Mesendoderm (in vitro differentiated cells): ENCODE measurements around the gene RBFOX1.

Source experiments
- DNase-seq: peaks from one replicate; pipeline ENCODE4 v3.0.0; 2013
- H2AK5ac ChIP-seq: 2 replicates; pipeline ENCODE4 v1.6.1; 2013; ENCODE audit warnings: low read length, inconsistent platforms
- H2BK120ac ChIP-seq: 2 replicates; pipeline ENCODE4 v1.6.1; 2013; ENCODE audit warnings: low read depth, mild to moderate bottlenecking, low read length, moderate library complexity, mixed read lengths
- H2BK15ac ChIP-seq: replicated peaks from 2 replicates; pipeline ENCODE4 v1.6.1; 2013; ENCODE audit warnings: low read depth, mild to moderate bottlenecking, moderate library complexity
- H2BK5ac ChIP-seq: 2 replicates; pipeline ENCODE4 v1.6.1; 2013; ENCODE audit warnings: low read length, inconsistent platforms
- H3K18ac ChIP-seq: 2 replicates; pipeline ENCODE4 v1.6.1; 2013; ENCODE audit warnings: mild to moderate bottlenecking, low read length, mixed read lengths
- H3K23ac ChIP-seq: one replicate; pipeline ENCODE4 v1.6.1; 2013; ENCODE audit warnings: low read length
- H3K27ac ChIP-seq: 2 replicates; pipeline ENCODE4 v1.5.1; 2013; ENCODE audit warnings: low read depth, mild to moderate bottlenecking, inconsistent platforms, low read length, moderate library complexity
- H3K27me3 ChIP-seq: 2 replicates; pipeline ENCODE4 v1.6.1; 2013; ENCODE audit warnings: low read length, control low read depth, mild to moderate bottlenecking, inconsistent platforms; ENCODE audit not compliant: insufficient read depth, poor library complexity
- H3K36me3 ChIP-seq: 2 replicates; pipeline ENCODE4 v1.6.1; 2013; ENCODE audit warnings: low read length, inconsistent platforms; ENCODE audit not compliant: control insufficient read depth, insufficient read depth
- H3K4ac ChIP-seq: one replicate; pipeline ENCODE4 v1.6.1; 2013; ENCODE audit warnings: low read depth, mild to moderate bottlenecking, low read length, moderate library complexity
- H3K4me1 ChIP-seq: 2 replicates; pipeline ENCODE4 v1.6.1; 2013; ENCODE audit warnings: low read depth, low read length, inconsistent platforms; ENCODE audit not compliant: control insufficient read depth
- H3K4me2 ChIP-seq: 2 replicates; pipeline ENCODE4 v1.6.1; 2013; ENCODE audit warnings: low read length
- H3K4me3 ChIP-seq: 2 replicates; pipeline ENCODE4 v1.5.1; 2013; ENCODE audit warnings: mild to moderate bottlenecking, low read length
- H3K56ac ChIP-seq: one replicate; pipeline ENCODE4 v1.6.1; 2013; ENCODE audit warnings: low read length
- H3K79me1 ChIP-seq: 2 replicates; pipeline ENCODE4 v1.6.1; 2013; ENCODE audit warnings: low read length, inconsistent platforms
- H3K79me2 ChIP-seq: 2 replicates; pipeline ENCODE4 v1.6.1; 2013; ENCODE audit warnings: mild to moderate bottlenecking, low read length; ENCODE audit not compliant: control insufficient read depth, insufficient read depth
- H3K9ac ChIP-seq: 2 replicates; pipeline ENCODE4 v1.6.1; 2013; ENCODE audit warnings: low read length, inconsistent platforms
- H4K5ac ChIP-seq: one replicate; pipeline ENCODE4 v1.6.1; 2013; ENCODE audit warnings: low read length
- H4K8ac ChIP-seq: one replicate; pipeline ENCODE4 v1.6.1; 2013; ENCODE audit warnings: low read depth, mild to moderate bottlenecking, control low read depth, low read length, moderate library complexity
- WGBS: extraction: QIAGEN DNeasy Blood & Tissue Kit; methylation state at CpG from one replicate; pipeline ENCODE4 v1.1.7; 2013; ENCODE audit warnings: low lambda C conversion rate, missing lambda C conversion rate; ENCODE audit not compliant: insufficient coverage; ENCODE audit errors: extremely low coverage; 5-methylcytosine and 5-hydroxymethylcytosine counted together

RBFOX1 gene

DNA sequence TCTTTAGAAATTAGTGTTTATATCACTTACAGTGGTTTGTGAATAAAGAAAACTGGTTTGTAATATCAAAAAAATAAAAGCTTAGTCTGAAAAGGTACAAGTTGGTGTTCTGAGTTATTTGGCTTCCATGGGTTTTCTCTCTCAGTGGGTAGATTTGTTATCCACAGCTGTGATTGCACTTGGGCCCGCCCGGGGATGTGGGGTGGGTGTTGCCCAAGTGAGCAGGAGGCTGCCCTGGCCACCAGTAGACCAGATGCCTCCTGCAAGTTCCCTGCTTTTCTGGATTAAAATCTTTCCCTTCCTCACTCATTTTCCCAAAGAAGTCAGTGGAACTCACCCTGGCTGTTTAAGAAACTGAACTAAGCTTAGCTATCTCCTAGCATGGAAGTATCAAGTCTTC, 380.6 kb downstream of the RBFOX1 start:
- no peak for DNase-seq
- Histone ChIP-seq H3K4me2 (no peak overlapping the region), H3K36me3 (no peaks in the 10 kb centered on the region), H3K56ac (no peak overlapping the region), H3K27me3 (no peaks in the 10 kb centered on the region), H2BK5ac (no peak overlapping the region), H3K79me1 (no peaks in the 10 kb centered on the region), H3K79me2 (no peaks in the 10 kb centered on the region), H3K4ac (no peak overlapping the region), H4K8ac (no peak overlapping the region), H3K18ac (no peak overlapping the region), H4K5ac (no peak overlapping the region), H3K9ac (no peak overlapping the region), H2AK5ac (no peak overlapping the region), H3K23ac (no peak overlapping the region), H3K4me3 (no peak overlapping the region), H3K27ac (no peak overlapping the region), H2BK15ac (no peak overlapping the region), H2BK120ac (no peak overlapping the region), H3K4me1 (no peaks in the 10 kb centered on the region)
- WGBS = no CpG with 5 or more reads among the region's 2 CpGs

DNA sequence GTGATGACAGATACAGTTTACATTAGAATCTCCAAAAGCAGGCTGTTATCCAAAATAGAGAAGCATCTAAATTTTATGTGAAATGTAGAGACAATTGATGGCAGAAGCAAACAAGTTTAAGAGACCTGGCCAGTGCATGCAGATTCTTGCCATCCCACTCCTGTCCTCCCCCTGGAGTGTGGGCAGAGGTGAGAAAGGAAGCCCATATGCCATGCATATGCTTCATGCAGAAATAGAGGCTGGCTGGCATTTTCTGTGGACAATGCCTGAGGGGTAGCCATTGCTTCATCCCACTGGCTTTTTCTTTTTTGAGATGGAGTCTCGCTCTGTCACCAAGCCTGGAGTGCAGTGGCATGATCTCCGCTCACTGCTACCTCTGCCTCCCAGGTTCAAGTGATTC, 382.1 kb downstream of the RBFOX1 start:
- Histone ChIP-seq H3K27ac (no peak overlapping the region), H2AK5ac (no peak overlapping the region), H3K4me2 (no peak overlapping the region), H3K9ac (no peak overlapping the region), H3K79me2 (no peaks in the 10 kb centered on the region), H4K8ac (no peak overlapping the region), H3K56ac (no peak overlapping the region), H4K5ac (no peak overlapping the region), H3K36me3 (no peaks in the 10 kb centered on the region), H3K79me1 (no peaks in the 10 kb centered on the region), H2BK120ac (no peak overlapping the region), H3K27me3 (no peaks in the 10 kb centered on the region), H3K4ac (no peak overlapping the region), H2BK15ac (no peak overlapping the region), H3K4me1 (no peaks in the 10 kb centered on the region), H3K18ac (no peak overlapping the region), H2BK5ac (no peak overlapping the region), H3K4me3 (no peak overlapping the region), H3K23ac (no peak overlapping the region)
- no CpG with 5 or more reads among the region's 2 CpGs for WGBS
- DNase-seq = no peak

DNA sequence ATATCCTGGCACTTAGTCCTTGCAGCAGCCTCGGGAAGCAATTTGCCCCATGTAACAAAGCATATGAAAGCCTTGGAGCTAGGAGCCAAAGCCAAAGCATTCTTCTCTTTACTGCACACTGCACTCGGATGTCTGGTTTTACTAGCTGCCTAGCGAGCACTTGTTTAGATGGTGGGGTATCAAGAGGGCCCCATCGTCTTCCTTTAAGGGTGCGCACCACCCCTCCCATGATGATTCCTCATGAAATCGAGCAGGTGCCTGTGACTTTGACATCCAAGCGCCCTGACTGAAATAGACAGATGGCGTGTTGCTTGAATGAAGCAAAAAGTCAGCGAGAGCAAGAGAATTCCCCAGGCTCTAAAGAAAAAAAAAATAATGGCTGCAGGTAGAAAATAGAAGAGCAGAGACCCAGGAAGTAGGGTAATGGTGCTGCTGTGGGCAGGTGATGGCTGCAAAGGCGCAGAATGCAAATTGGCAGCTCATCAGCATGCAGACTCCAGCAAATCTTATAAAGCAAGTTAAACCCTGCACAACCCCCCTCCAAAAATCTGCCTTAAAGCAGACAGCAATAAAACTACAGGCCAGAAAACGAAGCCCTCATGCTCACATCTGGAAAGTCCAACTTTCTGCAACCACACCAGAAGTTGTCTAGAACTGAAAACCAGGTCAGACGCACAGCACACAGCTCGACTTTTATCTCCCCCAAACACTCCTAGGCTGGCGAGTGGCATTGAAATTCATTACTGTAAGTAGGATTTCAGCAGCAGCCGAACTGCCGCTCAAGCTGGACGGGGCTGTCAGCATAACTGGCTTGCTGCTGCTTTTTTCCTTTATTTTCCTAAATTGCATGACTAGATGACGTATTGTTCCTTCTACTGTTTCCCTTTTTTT, 384.3 kb downstream of the RBFOX1 start:
- H3K4me1 ChIP-seq = no peaks in the 10 kb centered on the region
- no peaks in the 10 kb centered on the region for H3K36me3 ChIP-seq
- no peaks in the 10 kb centered on the region for H3K79me1 ChIP-seq
- H2BK15ac ChIP-seq = no peak overlapping the region
- no peaks in the 10 kb centered on the region for H3K27me3 ChIP-seq
- H3K4ac ChIP-seq = no peak overlapping the region
- no peak overlapping the region for H2BK120ac ChIP-seq
- no peak for DNase-seq
- no peak overlapping the region for H3K4me3 ChIP-seq
- no CpG with 5 or more reads among the region's 18 CpGs for WGBS
- no peaks in the 10 kb centered on the region for H3K79me2 ChIP-seq
- no peak overlapping the region for H3K4me2 ChIP-seq
- no peak overlapping the region for H4K5ac ChIP-seq
- no peak overlapping the region for H2BK5ac ChIP-seq
- H4K8ac ChIP-seq = no peak overlapping the region
- H3K23ac ChIP-seq = no peak overlapping the region
- no peak overlapping the region for H2AK5ac ChIP-seq
- no peak overlapping the region for H3K56ac ChIP-seq
- H3K9ac ChIP-seq = no peak overlapping the region
- no peak overlapping the region for H3K18ac ChIP-seq
- H3K27ac ChIP-seq = no peak overlapping the region

- H3K18ac ChIP-seq = no peak overlapping the region
- no peak overlapping the region for H3K27ac ChIP-seq
- H3K4me3 ChIP-seq = no peak overlapping the region
- no peak overlapping the region for H2AK5ac ChIP-seq
- no peak overlapping the region for H3K4ac ChIP-seq
- no peak overlapping the region for H3K9ac ChIP-seq
- no peak overlapping the region for H3K4me2 ChIP-seq
- no peak overlapping the region for H2BK5ac ChIP-seq
- H3K27me3 ChIP-seq = no peaks in the 10 kb centered on the region
- H3K36me3 ChIP-seq = no peaks in the 10 kb centered on the region
- WGBS = no CpG with 5 or more reads among the region's 4 CpGs
- H3K79me1 ChIP-seq = no peaks in the 10 kb centered on the region
- DNase-seq = peak; percentile 50
- no peaks in the 10 kb centered on the region for H3K79me2 ChIP-seq
- H3K23ac ChIP-seq = no peak overlapping the region
- H3K56ac ChIP-seq = no peak overlapping the region
- H2BK120ac ChIP-seq = no peak overlapping the region
- no peaks in the 10 kb centered on the region for H3K4me1 ChIP-seq
- H2BK15ac ChIP-seq = no peak overlapping the region
- H4K5ac ChIP-seq = no peak overlapping the region
- no peak overlapping the region for H4K8ac ChIP-seq
These were observed 390.1 kb downstream of the RBFOX1 start for GRCh38 chr16:7722761-7723160.

DNA sequence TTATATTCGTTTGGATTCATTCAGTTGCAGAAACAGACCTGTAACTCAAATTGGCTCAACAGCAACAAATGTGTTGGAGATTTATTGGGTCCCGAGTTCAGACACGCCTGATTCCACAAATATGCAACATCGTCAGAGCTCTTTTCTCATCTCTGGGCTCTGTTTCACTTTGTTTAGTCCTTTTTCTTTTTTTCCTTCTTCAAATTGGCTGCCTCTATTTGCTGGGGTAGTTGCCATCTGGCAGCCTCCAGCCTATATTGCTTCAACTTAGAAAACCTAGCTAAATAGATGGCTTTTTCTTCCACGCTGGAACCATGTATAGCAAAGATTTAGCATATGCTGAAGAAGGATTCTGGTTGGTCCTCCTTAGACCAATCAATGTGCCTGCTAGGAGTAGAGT, 398.5 kb downstream of the RBFOX1 start:
- Histone ChIP-seq H2BK15ac (no peak overlapping the region), H3K27ac (no peak overlapping the region), H3K4me1 (no peaks in the 10 kb centered on the region), H3K36me3 (no peaks in the 10 kb centered on the region), H3K4ac (no peak overlapping the region), H3K4me3 (no peak overlapping the region), H3K9ac (no peak overlapping the region), H2BK5ac (no peak overlapping the region), H4K5ac (no peak overlapping the region), H2BK120ac (no peak overlapping the region), H3K4me2 (no peak overlapping the region), H3K23ac (no peak overlapping the region), H3K18ac (no peak overlapping the region), H3K56ac (no peak overlapping the region), H3K79me2 (no peaks in the 10 kb centered on the region), H3K27me3 (no peaks in the 10 kb centered on the region), H3K79me1 (no peaks in the 10 kb centered on the region), H4K8ac (no peak overlapping the region), H2AK5ac (no peak overlapping the region)
- no CpG with 5 or more reads among the region's 5 CpGs for WGBS
- no peak for DNase-seq
